Measurements from ENCODE around the gene PACS1.
A peak's percentile ranks its signal among the peaks of the same experiment; 100 is the strongest.

Gene PACS1

DNA sequence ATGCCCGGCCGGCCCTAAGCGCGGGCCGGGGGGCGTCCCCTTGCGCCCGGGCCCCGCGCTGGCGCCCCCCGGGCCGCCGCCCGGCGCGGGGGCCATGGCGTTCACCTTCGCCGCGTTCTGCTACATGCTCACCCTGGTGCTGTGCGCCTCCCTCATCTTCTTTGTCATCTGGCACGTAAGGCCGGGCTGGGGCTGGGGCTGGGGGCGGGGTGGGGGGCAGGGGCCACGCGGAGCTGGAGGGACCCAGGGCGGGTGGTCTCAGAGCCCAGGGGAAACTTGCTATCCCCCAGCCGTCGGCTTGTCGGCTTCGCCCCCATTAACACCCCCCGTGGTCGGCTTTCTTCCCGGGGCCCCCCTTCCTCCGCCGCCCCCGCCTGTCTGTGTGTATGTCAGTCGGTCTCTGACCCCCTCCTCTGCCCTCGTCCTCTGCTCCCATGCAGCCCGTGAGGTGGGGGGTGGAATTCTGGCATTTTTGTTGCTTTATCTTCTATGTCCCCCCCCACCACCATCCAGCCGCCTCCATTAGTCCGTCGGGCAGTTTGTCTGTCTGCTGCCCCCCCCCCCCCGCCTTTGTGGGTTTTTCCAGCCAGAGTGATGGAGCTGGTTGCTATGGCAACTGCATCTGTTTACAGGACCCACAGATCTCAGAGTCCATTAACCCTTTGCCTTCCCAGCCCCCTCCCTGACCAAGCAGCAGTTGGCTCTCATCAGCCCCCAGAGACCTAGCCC is 208.5 kb downstream of the PACS1 start:
- DNase-seq: no peak

DNA sequence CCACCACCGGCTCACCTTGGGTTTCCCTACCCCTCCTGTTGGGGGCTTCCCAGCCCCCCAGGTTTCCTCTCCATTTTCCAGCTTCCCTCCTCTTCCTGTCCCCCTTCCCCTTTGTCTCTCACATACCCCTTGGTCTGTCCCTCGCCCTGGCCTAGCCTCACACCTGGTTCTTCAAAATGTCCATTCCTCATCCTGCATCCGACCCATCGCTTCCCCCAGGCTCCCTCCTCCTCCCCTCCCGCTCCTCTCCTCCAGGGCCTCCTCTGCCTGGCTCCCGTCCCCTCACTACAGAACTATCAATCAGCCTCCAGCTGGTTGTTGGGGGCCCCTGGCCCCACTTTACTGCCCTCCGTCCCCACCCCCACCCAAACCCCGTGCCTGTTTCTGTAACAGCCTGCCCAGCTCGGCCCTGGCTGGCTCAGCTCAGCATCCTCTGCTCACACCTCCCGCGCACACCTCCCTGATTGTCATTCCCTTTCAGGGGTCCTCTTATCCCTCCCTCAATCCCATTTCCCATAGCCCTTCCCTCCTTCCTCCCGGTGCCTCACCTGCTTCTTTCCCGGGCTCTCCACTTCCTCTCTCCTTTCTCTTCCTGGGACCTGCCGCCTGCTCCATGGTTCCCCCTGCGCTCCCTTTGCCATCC is 209.1 kb downstream of the PACS1 start:
- DNase-seq: no peak

DNA sequence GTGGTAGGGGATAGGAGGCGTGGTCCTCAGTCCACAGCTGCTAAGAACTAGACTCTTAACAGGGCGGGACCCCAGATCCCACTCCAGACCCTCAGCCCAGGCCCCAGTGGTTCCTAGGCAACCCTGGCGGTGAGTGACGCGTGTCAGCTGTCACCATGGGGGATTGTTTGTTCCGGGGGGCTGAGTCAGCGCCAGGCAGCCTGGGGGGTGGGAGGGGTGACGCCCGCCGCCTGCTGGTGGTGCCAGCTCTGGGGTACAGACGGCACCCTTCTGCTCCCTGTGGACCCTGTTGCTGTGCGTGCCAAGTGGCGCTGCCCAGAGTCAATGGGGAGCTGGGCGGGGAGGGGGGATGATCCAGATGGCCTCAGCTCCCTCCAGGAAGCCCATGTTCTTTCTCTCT is 210.4 kb downstream of the PACS1 start:
- no peak for DNase-seq

DNA sequence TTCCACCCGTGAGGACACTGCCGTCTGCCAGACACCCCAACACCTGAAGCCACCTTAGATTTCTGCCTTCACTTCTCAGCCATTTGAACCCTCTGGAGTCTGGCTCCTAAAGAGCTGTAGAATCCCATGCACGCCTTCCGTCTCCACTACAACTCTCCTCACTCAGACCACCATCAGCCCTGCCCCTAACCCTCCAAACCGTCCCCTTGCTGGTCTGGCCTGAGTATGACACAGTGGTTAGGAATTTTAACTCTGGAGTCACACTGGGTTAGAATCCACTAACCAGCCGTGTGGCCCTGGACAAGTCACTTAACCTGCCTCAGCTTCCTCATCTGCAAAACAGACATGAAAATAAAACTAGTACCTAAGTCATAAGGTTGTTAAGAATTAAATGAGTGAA is 210.9 kb downstream of the PACS1 start:
- DNase-seq: no peak

DNA sequence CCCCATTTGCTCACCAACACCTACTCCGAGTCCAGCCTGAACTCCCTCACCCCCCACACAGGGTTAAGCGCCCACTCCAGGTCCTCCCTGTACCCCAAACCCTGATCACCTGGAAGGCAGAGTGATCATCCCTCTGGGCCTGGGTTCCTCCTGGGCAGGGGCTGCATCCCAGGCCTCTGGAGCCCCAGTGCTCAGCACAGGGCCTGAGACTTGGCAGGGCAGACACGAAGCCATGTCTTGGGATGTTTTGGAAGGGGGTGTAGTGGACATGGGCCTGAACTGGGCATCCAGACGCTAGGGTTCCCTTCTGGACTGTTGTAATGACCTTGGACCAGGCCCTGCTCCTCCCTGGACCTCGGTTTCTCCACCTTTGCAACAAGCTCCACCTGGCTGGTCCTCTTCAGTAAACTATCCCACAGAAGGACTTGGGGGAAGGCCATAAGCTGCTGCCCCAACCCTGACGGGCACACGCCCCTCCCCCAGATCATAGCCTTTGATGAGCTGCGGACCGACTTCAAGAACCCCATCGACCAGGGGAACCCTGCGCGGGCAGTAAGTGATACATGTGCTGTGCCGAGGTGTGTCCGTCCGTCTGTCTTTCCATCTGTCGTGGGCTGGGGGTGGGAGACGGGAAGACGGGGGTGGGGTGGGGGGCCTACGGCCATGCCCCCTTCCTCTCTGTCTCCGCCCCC is 211.8 kb downstream of the PACS1 start:
- no peak for DNase-seq

DNA sequence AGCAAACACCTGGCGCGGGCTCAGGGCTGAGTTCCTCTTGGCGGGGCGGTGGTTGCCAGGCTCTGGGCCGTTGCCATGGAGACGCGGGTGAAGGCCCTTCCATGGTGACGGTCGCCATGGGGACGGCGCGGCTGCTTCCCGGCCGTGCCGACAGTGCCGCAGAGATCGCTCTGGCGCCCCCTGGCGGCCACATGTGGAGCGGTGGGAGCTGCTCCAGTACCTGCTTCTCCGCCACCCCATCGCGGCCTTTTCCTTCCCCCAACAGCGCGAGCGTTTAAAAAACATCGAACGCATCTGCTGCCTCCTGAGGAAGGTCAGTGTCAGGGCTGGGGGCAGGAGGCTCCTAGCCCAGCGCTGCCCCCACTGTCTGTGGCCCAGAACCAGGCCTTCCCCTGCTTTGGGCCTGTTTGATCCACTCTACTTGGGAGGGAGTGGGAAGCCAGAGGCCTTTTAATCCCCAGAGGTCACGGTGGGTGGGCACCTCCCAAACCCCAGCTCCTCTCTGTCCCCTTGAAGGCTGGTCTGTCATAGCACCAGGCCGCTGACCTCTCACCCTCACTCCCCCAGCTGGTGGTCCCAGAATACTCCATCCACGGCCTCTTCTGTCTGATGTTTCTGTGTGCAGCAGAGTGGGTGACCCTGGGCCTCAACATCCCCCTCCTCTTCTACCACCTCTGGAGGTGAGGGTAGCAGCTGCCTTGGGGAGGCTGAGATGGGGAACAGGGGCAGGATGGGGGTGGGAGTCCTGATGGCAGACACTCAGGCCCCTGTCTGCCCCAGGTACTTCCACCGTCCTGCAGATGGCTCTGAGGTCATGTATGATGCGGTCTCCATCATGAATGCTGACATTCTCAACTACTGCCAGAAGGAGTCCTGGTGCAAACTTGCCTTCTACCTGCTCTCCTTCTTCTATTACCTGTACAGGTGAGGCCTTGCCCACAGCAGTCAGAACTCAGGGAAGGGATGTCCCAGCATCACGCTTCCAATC is 212.7 kb downstream of the PACS1 start:
- DNase-seq: peak; percentile 98

DNA sequence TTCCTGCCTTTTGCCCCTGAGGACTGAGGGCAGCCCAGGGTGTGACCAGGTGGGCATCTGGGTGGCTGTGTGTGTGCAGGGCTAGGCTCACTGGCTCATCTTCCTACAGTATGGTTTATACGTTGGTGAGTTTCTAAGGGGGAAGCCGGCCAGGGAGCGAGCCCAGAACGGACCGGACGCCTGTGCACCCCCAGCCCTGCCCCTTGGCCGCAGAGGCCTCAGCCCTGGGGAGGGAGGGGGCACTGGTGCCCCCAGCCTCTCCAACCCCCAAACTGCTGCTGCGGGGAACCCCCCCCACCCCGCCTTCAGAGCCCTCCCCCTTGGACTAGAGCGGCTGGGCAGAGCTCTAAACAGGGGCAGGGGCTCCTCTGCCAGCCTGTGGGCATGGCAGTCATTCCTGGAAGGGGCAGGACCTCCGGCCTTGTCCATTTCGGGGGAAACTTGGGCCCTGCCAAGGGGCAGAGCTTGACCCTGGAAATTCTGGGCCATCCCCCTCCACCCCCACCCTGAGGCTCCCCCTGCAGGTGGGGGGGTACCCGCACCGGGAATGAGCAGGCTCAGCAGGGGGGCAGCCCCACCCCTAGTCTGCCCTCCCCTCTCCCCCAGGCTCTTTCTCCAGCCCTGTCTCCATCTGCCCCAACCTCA is 213.5 kb downstream of the PACS1 start:
- DNase-seq: no peak

DNA sequence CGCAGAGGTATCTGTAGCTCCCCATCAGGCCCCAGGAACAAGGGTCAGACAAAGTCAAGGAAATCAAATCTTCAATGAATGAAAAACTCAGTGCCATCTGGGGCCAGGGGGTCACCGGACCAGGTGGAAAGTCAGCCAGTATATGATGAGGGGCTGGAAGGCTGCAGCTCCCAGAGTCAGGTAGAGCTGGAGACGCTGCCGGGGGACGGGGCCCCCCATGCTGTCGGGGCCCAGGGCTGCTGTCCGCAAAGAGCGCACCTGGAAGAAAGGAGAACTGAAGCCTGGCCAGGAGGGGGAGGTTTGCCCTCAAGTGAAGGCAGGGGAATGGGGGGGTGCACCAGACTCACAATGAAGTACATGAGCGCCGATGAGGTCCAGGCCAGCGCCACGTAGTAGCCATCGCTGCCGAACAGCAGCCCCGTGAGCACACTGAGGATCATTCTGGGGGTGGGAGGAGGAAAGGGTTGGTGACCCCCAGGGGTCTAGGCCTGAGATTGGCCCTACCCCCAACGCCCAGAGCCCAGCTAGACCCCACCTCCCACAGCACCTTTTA is 214.5 kb downstream of the PACS1 start:
- no peak for DNase-seq

DNA sequence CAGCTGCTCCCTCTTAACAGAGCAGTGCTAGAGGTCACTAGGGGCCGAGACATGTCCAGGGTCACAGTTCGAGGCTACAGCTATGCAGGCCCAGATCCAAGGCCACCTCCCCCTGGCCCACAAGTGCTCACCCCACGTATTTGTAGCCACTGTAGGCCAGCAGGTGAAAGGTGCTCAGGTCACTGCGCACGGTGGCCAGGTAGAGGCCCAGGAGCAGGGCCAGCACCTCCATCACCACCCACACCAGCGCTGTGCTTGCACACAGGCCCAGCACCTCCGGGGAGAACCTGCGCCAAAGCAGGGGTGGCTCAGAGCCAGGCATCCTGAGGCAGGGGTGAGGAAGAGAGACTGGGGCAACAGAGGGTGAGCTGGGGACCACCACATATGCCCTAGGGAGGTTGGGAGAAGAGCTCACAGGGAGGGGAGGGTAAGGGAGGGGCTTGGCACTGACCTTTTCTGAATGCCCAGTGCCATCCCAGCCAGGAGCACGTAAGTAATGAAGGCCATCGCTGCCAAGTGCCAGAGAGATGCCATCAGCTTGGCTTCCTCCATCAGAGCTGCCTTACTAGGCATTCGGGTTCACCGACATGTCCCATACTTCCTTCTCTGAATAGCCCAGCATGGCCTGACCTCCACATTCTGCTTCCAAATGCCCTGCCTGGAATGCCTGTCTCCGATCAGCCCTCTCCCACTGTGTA is 215.3 kb downstream of the PACS1 start:
- DNase-seq: no peak

DNA sequence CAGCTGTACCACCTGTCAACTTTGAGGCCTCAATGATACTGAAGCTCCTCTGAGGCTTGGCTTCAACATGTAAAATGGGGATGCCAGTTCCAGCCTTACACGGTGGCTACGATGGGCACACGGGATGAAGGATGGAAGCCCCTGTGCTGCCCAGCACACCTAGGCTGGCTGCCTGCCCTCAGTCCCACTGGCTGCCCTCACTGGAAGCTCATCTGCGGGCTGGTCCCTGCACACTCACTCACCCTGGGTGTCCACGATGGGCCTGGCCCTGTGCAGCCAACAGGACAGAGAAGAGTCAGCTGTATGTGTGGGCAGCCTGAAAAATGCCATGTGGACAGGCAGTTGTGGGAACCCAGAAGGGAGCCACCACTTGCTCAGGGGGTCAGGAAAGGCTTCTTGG is 216.6 kb downstream of the PACS1 start:
- DNase-seq: no peak

DNA sequence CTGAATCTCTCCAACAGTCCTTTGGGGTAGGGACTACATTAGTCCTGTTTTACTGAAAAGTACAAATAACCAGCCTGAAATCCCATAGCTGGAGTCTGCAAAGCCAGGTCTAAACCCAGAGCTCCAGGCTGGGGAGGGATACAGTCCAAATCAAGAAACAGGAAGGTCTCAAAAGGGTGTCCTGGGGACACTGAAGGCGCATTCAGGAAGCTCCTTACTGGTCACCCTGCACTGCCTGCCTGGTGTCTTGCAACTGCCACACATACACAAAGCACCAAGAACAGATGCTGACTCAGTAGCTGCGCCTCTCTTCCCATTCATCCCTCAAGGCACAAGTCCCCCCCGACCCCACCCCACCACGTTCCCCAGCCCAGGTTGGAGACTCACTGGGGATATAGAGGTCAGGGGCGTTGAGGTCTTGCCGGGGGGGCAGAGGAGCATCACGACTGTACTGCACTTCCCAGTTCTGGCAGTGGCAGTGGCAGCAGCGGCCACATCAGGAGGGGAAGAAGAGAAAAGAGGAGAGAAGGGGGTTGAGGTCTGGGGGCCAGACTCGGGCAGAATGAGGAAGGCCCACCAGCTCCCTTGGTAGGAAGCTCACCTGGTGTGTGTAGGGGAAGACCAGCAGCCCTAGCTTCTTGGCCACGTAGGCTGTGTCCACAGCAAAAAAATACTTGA is 217.3 kb downstream of the PACS1 start:
- no peak for DNase-seq

DNA sequence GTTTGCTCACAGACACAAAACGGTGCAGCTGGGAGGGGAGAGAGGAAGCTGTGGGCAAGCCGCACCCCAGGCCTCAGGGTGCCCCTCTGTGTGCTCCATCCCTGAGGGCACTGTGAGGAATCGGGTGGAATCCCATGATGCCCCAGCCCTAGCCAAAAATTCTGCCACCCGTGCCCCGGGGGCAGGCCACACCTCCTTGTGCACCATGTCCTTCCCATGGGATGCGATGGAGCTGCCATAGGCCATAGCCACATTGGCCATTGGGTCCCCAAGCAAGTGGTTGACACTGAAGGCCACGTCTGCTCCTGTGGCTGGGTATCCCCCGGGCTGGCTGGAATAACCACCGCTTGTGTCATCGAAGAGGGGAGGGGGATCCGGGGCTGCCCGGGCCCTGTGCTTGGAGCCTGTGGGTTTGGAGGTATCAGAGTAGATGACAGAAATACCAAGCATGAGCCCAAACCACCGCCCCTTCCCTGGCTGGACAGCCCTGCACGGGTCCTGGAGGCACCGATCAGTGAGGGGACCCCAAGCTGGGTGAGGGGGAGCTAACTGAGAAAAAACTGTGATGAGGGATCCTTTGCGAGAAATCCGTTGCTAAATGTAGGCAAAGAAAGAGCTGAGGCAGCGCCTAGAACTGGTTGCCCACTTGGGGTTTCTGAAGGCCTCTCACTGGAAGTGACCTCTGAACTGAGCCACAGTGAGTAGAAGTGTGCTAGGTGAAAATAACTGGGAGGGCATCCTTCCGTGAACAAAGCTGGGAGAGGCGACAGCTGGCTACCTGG is 218.0 kb downstream of the PACS1 start:
- DNase-seq: no peak

DNA sequence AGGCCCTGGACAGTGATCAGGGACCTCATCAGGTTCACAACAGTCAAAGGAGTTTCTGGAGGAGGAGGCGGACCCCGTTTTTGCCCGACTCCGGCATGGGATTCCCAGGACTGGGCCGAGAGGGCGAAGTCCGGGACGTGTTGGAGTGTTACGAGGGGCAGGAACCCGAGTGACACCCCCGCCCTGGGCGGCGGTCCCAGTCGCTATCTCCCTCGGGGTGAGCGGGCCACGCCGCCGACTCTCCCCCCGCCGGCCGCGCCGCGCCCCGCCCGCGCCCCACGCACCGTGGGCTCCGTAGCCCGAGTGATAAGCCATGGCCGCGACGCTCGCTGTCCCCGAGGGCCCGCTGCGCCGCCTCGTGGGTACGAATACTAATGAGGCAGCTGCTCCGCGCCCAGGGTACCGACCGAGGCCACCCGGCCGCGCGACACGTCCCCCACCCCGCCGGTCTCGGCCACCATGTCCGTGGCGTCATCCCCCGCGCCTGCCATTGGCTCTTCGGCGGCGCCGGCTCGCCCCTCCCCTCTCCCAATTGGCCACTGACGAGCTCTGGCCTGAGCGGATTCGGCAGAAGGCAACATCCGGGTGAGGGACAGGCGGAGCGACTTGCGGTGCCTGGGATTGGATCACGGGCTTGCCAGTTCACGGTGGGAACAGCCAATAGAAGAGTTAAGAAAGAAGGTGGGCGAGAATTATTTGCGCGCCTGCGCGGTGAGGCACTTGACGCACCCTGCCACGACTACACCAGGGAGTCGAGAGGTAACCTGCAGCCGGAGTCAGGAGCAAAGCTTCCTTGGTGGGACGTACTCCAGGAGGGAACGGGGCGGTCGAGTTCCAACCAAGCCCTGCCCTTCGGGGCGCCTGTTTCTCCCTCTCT is 218.8 kb downstream of the PACS1 start, which contains the start of gene YIF1A:
YIF1A (minus strand) TSS at position 473 of the 877 bp plus-strand sequence; CDS start at position 315, 158 bp downstream.
- peak; percentile 99 for DNase-seq

DNA sequence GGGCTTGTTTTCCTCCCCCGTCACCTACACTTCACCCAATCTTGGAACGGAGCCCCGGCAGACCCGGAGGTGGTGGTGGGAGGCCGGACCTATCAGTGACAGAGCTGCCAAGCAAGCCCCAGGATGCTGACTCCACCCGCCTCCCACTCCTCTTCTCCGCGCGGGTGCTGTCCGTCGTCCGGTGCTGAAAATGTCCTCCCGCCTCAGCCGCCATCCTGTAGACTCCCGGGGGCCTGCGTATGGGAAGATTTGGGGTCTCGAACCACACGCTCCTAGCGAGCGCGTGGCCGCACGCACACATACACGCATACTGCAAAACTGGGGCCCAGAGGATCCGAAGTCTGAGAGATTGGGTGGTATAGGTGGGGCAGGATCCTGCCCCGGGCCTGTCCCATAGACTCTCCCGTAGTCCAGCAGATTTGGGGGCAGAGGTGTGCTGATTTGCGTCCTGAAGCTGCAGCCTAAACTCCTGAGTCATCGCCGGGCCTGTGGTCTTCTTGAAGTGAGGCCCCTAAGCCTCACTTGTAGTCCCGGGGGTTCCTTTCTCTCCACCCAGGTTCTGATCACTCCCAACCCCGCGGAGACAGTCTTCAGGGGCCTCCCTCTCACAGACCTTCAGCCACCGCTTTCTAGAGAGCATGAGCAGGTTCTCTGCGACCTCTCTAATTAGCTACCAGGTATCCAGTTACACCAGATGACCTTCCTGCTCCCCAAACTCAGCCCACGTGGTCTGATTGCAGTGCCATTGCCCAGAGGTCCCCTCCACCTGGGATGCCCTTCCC is 219.7 kb downstream of the PACS1 start:
- peak; percentile 72 for DNase-seq

DNA sequence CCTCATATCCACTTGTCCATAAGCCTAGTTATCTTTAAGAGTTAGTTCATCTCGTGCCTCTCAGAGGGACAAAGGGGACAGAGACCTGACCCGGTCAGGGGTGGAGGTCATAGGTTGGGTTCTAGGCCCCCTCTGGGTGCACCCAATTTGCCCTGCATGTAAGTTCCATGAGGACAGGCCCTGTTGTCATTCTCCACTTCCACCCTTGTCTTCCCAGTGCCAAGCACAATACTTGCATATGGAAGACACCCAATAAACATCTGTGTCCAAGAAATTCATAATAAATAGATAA is 220.2 kb downstream of the PACS1 start:
- no peak for DNase-seq

DNA sequence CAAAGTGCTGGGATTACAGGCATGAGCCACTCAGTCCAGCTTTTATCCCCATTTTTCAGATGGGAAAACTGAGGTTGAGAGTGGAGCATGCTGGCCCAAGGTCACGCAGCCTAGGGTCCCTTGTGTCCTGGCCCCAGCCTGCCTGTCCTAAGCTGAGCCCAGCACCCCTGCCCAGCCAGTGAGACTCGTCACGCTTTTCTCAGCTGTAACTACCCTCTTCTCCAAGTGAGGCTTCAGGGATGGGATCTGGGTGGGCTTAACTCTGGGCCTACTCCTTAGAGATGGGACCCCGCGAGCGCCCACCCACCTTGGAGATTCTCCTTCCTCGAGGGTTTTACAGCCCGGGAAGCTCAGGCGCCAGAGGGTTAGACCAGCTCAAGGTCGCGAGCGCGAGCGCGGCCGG is 221.2 kb downstream of the PACS1 start:
- peak; percentile 31 for DNase-seq

DNA sequence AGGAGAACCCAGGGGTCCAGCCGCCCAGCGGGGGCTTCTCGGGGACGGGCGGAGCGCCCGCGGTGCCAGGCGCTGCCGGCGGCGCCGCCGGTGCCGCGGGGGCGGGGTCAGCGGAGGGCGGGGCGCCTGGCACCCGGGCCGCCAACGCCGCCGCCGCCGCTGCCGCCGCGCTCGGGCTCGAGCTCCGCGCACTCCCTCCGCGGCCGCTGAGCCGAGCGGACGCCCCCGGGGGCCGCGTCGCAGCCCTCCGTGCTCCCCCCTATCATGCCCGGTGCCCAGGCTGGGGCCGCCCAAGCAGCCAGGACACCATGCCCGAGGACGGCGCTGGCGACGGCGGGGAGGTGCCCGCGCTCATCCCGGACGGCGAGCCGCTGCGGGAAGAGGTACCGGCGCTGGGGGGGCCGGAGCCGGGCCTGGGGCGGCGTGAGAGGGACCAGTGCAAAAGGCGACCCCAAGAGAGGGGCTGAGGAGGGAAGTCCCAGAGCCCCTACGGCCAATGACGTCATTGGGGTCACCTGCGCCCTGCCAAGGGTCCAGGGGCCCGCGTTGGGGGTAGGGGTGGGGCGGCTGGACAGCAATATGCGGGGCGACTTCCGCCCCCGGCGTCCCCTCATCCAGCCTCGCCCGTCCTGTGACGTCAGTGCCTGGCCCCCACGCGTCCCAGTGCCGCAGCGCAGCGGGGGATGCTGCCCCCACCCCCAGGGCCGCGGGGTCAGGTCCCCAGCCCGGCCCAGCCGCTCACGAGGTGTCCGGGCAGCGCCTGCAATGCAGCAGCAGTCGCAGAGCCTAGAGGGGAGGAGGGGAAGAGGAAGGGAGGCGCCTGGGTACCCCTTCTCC is 221.9 kb downstream of the PACS1 start, which contains the start of gene TMEM151A:
TMEM151A (plus strand) TSS at position 189 of the 837 bp plus-strand sequence; CDS start at position 309, 120 bp downstream.
- no peak for DNase-seq
